HFF-Myc (cell line): ENCODE measurements around the gene C3orf22.
"Not testable (repeated sequence)": the region's sequence is repeated elsewhere in the genome, so short reads cannot be mapped to it uniquely, and the experiment has no call there.

Experiments
- DNase-seq: peaks from one replicate; pipeline ENCODE4 v3.0.0-alpha.2; 2011; ENCODE audit warnings: low read depth; ENCODE audit errors: extremely low read depth
- H3K4me3 ChIP-seq: replicated peaks from 2 replicates; pipeline ENCODE4 v1.5.1; 2011; ENCODE audit warnings: low read depth, mild to moderate bottlenecking, control low read depth, low read length
- TF ChIP-seq, protein P1 (sequence below): IDR thresholded peaks from 2 replicates; pipeline ENCODE4 v1.5.1; 2012; ENCODE audit warnings: mild to moderate bottlenecking, low read depth, low read length, control low read depth; ENCODE audit errors: missing control alignments

Gene C3orf22

GRCh38 chr3:126535636-126536035 is 23.1 kb downstream of the C3orf22 start:
- H3K4me3 ChIP-seq, result no peak overlapping the region
- TF ChIP-seq, protein P1, sequence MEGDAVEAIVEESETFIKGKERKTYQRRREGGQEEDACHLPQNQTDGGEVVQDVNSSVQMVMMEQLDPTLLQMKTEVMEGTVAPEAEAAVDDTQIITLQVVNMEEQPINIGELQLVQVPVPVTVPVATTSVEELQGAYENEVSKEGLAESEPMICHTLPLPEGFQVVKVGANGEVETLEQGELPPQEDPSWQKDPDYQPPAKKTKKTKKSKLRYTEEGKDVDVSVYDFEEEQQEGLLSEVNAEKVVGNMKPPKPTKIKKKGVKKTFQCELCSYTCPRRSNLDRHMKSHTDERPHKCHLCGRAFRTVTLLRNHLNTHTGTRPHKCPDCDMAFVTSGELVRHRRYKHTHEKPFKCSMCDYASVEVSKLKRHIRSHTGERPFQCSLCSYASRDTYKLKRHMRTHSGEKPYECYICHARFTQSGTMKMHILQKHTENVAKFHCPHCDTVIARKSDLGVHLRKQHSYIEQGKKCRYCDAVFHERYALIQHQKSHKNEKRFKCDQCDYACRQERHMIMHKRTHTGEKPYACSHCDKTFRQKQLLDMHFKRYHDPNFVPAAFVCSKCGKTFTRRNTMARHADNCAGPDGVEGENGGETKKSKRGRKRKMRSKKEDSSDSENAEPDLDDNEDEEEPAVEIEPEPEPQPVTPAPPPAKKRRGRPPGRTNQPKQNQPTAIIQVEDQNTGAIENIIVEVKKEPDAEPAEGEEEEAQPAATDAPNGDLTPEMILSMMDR, result no peak
- no peak for DNase-seq

GRCh38 chr3:126534716-126535115 is 24.0 kb downstream of the C3orf22 start:
- H3K4me3 ChIP-seq, DNase-seq: not testable (repeated sequence)

DNA sequence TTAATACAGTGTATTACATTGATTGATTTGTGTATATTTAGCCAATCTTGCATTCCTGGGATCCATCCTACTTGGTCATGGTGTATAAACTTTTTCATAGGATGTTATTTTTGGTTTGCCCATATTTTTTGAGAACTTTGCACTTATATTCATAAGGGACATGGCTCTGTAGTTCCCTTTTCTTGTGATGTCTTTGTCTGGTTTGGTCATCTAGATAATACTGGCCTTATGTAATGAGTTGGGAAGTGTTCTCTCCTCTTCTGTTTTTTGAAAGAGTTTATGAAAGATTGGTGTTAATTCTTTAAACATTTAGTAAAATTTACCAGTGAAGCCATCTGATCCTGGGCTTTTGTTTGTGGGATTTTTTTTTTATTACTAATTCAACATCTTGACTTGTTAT is 25.2 kb downstream of the C3orf22 start:
- TF ChIP-seq, protein P1, result no peak
- no peak for DNase-seq
- no peak overlapping the region for H3K4me3 ChIP-seq

DNA sequence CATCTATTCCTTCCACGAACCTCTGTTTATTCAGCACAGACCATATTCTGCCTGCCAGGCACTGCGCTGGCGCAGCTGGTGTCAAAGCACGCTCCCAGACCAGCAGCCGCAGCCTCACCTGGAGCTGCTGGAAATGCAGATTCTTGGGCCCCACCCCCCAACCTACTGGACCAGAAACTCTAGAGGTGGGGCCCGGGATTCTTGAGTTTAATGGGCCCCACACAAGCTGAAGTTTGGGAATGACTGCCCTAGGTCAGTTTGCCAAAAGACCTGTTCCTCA is 27.7 kb downstream of the C3orf22 start:
- no peak for DNase-seq
- TF ChIP-seq, protein P1, result no peak
- no peak overlapping the region for H3K4me3 ChIP-seq

GRCh38 chr3:126530171-126531050 is 28.3 kb downstream of the C3orf22 start:
- no peak overlapping the region for H3K4me3 ChIP-seq
- DNase-seq, result no peak
- TF ChIP-seq, protein P1, result no peak

DNA sequence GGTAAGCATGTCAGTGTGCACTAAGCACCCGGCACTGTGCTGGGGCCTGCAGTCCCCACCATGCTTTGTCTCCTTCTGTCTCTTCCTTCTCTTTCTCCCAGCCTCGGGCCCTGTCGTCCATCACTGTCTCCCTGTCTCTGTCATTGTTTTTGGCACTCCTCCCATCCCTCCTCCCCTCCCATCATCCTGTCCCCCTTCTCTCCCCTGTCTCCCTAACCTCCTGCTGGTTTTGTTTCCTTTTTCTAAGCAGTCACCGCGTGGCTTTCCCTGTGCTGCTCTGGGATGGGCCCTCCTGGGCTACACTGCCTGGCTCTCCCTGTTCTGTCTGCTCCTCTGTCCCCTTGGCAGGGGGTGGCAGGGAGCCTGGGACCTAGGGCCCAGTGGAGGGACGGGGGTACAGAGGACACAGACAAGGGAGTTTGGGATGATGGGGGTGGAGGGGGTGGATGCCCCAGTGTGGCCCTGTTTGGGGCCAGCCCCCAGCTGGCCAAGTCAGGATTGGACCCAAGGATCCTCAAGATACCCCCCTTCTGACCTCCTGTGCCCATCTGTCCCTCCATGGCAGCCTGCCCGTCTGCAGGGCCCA is 29.1 kb downstream of the C3orf22 start:
- DNase-seq, result no peak
- TF ChIP-seq, protein P1, result no peak
- H3K4me3 ChIP-seq, result no peak overlapping the region

- TF ChIP-seq, protein P1, result no peak
- no peak for DNase-seq
- no peak overlapping the region for H3K4me3 ChIP-seq
These were observed 29.8 kb downstream of the C3orf22 start for GRCh38 chr3:126528800-126529541.
